GM21723 (cell line): Measurements from ENCODE around the gene SAE1.

Experiments used
- ATAC-seq: cut with Tn5 transposase; IDR thresholded peaks from one replicate; pipeline ENCODE4 v1.9.1; 2021; ENCODE audit warnings: mild to moderate bottlenecking, moderate library complexity; ENCODE audit not compliant: unreplicated experiment

SAE1 gene

GRCh38 chr19:47210180-47210490 is 79.5 kb downstream of the SAE1 start:
- ATAC-seq: no peak

GRCh38 chr19:47210689-47211316 is 80.2 kb downstream of the SAE1 start:
- ATAC-seq: no peak

DNA sequence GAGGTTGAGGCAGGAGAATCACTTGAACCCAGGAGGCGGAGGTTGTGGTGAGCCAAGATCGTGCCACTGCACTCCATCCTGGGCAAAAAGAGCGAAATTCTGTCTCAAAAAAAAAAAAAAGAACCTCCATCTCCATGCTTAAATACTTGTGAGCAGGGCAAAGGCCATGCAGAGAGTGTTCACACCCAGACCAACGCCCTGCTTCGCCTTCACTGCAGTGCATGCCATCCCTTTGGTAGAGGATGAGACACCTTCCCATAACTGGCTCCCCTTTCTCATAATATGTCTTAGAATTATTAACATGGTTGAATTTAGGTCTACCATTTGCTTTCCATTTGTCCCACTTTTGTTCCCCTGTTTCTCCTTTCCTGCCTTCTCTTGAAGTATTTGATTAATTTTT is 84.9 kb downstream of the SAE1 start:
- ATAC-seq: no peak

GRCh38 chr19:47221080-47221841 is 90.6 kb downstream of the SAE1 start:
- no peak for ATAC-seq

GRCh38 chr19:47221890-47222289 is 91.3 kb downstream of the SAE1 start:
- no peak for ATAC-seq

- ATAC-seq: peak; percentile 38
Measured at GRCh38 chr19:47225746-47226425, 95.3 kb downstream of the SAE1 start.

DNA sequence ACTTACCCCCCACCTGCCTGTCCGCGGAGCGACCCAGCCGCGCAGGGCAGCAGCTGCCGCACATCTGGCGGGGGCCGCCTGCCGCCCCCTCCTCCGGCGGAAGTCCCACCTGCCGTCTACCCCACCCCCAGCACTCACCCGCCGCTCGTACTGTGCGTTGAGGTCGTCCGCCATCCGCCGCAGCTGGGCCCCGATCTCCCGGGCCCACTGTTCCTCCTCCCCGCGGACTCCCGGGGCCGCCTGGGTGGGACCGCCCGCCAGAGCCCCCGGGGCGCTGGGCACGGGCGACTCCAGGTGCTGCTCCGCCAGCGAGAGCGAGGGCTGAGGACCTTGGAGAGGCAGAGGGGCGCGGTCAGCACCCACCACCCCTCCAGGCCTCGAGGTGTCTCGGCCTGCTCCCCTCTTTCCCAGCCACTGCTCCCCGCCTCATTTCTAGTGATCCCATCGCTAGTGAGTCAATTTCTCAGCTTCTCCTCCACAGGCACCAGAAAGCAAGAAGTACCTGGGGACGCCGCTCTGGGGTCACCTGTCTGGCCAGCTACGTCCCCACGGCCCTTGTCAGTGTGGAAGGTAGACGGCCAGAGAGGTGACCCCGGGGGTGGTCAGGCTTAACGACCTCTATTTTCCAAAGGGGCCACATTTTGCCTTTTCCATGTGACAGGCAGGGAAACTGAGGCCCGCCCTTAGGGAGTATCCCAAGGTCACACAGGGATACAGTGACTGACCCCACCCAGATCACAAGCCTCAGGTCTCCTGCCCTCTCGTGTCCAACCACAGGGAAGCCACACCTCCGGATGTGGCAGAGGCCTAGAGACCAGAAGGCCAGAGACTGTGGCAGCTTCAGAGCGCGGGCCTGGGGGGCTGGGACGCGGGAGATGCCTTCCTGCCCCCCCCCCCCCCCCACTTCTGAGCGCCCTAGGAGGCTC is 96.1 kb downstream of the SAE1 start:
- peak; percentile 30 for ATAC-seq

DNA sequence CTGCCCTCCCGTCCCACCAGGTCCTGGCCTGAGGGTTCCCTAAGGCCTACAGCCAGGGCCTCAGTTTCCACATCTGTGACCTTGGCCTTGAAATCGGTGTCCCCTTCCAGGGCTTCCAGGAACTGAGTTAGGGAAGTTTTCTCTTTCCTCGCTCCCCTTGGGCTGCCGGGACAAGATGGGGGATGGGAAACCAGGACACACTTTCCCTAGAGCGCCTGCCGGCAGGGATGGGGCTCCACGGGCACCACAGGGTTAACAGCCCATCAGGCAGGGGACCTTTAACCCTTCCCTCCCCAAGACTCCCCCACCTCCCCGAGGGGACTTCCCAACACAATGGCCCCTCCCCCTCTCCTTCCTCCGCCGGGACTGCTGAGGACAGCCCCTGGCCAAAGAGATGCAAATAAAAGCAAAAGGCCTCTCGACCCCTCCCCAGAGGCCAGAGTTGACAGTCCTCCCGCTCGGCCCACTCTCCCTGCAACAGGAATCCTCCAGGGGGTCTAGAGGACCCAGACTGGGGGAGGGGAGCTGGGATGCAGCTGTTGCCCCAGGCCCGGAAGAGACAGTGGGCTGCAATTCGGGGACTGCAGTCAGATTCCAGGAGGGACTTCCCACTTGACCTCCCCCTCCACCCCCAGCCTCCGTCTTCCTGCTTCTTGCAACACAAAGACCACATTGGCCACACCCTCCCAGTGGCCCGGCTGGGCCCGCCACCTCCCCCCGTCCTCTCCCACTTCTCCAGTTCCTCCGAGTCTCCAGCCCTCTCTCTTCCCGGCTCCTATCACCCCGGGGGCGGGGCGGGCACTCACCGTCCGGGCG is 96.9 kb downstream of the SAE1 start:
- ATAC-seq: no peak

- no peak for ATAC-seq
Measured at GRCh38 chr19:47228168-47228936, 97.7 kb downstream of the SAE1 start.

- ATAC-seq: no peak
Measured at GRCh38 chr19:47228937-47229675, 98.5 kb downstream of the SAE1 start.

- ATAC-seq: no peak
Measured at GRCh38 chr19:47229676-47230053, 99.0 kb downstream of the SAE1 start.

GRCh38 chr19:47230054-47230920 is 99.7 kb downstream of the SAE1 start:
- peak; percentile 27 for ATAC-seq

GRCh38 chr19:47230921-47231214 is 100.2 kb downstream of the SAE1 start, which contains the start of gene BBC3:
Gene BBC3 (minus strand): TSS chr19:47231199. CDS start chr19:47228431, 2,768 bp downstream.
- peak; percentile 21 for ATAC-seq

- ATAC-seq: peak; percentile 18
Measured at GRCh38 chr19:47231215-47232054, 100.8 kb downstream of the SAE1 start.

DNA sequence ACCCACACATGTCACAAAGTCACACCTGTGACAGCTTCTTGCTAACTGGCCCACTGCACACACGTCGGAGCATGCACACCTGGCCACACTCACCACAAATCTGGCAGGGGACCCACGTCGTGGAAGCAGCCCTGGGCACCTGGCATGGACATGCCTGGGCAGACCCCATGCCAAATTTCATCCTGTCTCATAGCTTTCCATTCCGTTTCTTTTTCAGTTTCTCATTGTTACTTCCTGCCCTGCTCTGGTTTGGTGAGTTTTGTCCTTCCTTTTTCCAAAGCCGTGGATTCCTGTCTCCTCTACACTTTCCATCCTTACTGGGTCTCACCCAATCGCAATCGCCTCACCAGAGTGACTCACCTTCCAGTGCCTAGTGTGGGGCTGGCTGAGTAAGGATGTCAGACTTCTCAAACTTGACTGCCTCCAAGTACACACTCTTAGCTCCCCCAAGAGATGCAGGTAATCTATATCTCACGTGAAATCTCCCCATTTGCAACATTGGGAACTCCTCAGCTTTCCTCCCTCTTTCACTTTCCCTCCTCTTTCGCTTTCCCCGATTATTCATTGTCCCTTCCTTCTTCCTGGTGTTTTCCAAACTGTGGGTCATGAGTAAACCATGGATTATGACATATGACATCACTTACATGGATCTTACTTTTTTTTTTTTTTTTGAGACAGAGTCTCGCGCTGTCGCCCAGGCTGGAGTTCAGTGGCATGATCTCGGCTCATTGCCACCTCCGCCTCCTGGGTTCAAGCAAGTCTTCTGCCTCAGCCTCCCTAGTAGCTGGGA is 102.0 kb downstream of the SAE1 start:
- ATAC-seq: no peak

DNA sequence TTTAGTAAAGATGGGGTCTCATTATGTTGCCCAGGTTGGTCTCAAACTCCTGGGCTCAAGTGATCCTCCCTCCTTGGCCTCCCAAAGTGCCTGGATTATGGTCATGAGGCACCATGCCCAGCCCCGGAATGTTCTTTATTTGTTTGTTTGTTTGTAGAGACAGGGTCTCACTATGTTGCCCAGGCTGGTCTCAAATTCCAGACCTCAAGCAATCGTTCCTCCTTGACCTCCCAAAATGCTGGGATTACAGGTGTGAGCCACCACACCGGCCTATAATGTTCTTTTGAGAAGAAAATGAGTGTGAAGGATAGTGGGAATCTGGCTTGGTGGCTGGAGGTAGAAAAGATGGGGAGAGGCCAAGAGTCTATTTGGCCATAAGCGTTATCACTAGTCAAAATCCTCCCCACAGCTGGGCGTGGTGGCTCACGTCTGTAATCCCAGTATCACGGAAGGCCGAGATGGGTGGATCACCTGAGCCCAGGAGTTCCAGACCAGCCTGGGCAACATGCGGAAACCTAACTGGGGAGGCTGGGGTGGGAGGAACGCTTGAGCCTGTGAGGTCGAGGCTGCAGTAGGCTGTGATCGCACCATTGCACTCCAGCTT is 105.5 kb downstream of the SAE1 start:
- no peak for ATAC-seq
